ENCODE results near the gene TBC1D22A.

GRCh38 chr22:46795140-46795539 is 32.7 kb downstream of the TBC1D22A start:
- TF ChIP-seq CTCF (IDR thresholded peaks at IDR 0.05) (no peak), POLR2AphosphoS5 (IDR thresholded peaks at IDR 0.05) (no peak)

Data from upper lobe of left lung (tissue), 4 donors.